ENCODE data around the gene DDT. TPM values are rescaled to one million over a fixed set of nuclear protein-coding genes. Genes with fewer than 3 reads are reported as not detected.
"Not testable (repeated sequence)": the region's sequence is repeated elsewhere in the genome, so short reads cannot be mapped to it uniquely, and the experiment has no call there.

DDT gene
- total RNA-seq, 1 donor from 2014 or later, result 21.4 TPM

DNA sequence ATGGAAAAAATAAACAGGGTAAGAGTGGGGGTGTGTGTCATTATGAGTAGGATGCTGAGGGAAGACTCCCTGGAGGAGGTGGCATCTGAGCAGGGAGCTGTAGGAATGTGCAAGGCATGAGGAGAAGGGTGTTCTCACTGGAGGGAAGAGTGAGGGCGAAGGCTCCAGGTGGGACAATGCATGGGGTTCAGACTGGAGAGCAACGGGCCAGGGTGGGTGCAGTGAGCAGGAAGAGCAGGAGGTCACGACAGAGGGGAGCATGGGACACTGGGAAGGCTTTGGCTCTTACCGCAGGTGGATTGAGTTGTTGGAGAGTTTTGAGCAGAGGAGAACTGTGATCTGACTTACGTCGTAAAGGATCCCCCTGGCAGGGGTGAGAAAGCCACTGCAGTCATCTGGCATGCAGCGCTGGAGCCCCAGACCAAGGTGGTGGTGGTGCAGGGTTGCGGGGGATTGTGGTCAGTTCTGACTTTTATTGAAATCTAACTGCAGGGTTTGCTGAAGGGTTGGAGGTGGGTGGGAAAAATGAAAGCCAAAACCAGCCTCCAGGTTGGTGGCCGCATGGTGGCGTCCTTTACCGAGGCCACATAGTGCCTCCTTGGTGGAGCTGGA is 21.3 kb downstream of the DDT start:
- not testable (repeated sequence) for DNase-seq (ENCODE audit: low spot score)

DNA sequence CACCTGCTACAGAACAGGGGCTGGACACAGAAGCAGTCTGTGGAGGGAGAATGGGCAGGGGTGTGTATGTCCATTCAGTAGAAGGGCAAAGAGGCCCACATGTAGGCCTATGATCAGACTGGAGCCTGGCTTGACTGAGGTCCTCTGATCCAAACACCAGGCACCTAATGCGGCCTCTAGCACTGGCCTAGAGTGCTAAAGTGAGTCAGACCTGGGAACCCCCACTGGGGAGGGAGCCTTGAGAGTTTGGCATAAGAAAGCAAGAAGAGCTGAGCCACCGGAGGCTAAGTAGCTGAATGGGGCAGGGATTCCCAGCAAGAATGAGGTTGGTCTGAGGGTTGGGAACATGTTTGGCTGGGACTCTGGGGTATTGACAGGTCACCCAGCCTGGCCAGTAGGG is 22.9 kb downstream of the DDT start:
- DNase-seq (ENCODE audit: low spot score), result not testable (repeated sequence)

DNA sequence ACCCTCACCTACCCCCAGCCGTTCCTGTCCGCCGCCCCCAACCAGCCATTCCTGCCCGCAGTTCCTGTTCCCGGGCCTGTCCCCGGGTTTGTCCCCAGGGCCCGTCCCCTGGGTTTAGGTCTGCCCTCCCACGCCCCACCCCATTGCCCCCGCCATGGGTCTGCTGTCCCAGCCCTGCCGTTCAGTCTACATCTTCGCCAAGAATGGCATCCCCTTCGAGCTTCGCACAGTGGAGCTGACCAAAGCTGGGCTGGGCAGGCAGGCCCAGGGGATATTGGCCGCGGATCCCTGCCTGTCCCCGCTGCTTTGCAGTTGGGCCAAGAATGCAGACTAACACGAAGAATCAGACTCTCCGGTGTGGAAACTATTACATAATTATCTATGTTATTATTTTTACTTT is 24.5 kb downstream of the DDT start:
- DNase-seq (ENCODE audit: low spot score), result not testable (repeated sequence)

DNA sequence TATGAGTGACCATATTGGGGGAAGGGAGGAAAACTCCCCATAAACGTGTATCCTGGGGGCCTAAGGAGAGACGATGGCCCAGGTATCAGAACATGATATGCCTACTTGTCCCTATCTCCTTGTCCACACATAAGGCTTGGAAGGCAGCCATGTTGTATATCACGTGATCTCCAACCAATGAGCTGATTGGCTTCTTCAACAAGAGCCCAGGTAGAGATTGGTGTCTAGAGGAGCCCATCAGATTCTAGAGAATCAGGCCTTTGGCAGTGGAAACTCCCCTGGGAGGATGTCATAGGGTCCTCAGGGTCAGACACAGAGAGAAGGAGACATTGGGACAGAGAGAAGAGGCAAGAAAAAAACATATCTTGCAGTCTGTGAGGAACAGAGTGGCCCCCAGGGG is 26.9 kb downstream of the DDT start:
- DNase-seq (ENCODE audit: low spot score), result not testable (repeated sequence)

DNA sequence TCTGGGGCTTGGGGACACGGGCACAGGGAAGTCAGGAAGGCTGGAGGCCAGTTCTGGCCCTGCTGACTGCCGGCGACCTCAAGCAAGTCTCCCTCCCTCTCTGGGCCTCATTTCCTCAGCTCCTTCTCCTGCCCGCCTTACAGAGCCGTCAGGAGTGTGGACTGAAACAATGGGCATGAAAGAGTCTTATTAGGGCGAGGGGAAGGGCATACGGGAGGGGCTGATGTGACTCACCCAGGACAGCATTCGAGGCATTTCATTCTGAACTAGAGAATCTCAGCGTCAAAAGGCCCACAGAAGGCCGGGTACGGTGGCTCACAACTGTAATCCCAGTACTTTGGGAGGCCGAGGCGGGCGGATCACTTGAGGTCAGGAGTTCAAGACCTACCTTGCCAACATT is 34.1 kb downstream of the DDT start:
- DNase-seq (ENCODE audit: low spot score), result not testable (repeated sequence)

DNA sequence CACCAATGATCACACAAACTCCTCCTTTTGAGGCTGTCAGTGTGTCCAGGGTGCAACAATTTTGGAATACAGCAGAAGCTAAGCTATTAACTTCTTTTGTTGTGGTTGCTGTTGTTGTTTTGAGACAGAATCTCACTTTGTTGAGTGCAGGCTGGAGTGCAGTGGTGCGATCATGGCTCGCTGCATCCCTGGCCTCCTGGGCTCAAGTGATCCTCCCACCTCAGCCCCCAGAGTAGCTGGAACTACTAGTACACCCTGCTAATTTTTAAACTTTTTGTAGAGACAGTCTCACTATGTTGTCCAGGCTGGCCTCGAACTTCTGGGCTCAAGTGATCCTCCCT is 35.3 kb downstream of the DDT start:
- DNase-seq (ENCODE audit: low spot score), result no peak

DNA sequence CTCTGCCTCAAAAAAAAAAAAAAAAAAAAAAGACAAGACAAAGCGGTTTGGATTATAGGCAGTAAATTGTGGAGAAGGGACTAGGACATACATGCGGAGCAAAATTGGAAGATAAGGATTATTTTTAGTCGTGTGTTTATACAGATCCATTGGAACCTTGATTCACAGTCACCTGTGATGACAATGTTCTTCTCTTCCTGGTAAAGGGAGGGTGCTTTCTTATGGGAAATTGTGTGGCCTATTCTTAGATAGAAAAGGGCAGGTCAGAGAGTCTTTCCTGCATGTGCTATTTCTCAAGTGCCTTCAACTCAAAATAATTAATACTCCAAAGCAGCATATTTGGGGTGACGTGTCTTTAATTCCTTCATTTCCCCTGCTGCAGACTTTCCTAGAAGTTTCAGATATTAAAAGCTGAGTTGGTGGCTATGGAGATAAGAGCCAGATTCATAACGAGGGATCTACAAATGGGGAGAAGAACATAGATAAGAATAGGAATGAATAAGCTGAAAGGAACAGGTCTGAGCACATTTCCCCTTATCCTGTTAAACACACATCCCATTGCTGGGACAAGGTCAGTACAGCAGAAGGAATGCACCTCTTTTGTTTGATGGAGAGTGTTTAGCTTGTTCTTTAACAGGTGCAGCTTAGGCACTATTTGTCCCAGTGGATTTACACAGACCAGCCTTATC is 35.8 kb downstream of the DDT start:
- DNase-seq (ENCODE audit: low spot score), result no peak

DNA sequence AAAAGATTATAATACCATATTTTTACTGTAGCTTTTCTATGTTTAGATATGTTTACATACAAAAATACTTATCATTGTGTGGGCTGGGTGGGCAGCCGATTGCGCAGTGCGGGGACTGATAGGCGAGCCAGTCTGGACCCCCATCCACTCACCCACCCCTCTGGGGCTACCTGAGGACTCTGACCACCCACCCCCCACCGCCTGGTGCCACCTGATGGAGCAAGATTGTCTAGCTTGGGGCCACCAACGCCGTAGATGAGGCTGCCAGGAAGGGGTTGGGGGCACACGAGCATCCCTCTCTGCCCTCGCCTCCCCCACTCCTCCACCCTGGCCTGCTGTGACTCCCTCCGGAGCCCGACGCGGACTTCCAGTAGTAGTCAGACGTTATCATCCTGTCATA is 47.7 kb downstream of the DDT start:
- DNase-seq (ENCODE audit: low spot score), result no peak

DNA sequence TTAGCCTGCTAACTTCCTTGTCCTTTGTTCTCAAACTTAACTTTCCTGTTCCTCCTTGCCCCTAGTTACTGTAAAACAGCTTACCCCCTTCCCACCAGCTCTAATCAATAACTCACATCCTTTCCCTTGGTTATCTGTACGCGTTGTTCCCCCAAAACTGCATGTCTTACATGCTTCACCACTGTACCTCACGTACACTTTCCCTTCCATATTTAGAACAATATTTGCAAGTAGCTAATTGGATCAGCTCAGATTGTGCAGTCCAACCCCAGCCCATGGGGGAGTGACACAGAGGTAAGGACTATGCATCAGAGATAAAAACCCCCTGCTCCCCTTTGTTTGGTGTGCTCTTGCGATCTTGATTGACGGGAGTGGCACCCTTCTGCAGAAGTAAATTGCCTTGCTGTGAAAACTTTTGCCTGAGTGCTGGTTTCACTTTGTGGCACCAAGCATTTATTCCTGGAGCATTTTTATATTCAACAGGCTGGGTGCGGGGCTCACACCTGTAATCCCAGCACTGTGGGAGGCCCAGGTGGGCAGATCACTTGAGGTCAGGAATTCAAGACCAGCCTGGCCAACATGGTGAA is 49.1 kb downstream of the DDT start:
- no peak for DNase-seq (ENCODE audit: low spot score)

DNA sequence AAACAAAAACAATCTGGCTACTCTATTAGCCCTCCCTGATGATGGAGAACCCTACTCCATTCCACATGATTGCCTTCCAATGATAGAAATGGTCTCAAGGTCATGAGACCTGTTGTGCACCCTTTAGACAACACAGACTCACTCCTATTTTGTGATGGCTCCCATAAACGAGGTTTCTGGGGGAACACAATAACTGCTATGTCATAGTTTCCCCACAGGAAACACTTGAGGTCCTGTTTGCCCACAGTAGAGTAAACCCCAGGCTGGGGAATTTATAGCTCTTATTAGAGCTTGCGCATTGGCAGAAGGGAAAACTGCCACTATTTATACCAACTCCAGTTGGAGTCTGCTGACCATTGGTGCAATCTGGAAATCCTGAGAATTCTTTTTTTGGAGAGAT is 51.3 kb downstream of the DDT start:
- DNase-seq (ENCODE audit: low spot score), result no peak

DNA sequence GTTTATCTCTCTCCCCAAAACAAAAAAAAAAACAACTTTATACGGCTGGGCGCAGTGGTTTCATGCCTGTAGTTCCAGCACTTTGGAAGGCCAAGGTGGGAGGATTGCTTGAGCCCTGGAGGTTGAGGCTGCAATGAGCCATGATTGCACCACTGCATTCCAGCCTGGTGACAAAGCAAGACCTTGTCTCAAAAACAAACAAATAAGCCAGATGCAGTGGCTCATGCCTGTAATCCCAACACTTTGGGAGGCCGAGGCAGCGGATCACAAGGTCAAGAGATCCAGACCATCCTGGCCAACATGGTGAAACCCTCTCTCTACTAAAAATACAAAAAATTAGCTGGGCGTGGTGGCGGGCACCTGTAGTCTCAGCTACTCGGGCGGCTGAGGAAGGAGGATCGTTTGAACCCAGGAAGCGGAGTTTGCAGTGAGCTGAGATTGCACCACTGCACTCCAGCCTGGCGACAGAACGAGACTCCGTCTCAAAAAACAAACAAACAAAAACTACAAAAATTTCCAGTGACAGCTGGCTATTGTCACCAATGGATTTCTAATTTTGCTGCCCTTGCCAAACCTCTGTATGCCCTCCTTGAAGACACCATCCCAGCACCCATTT is 52.5 kb downstream of the DDT start:
- not testable (repeated sequence) for DNase-seq (ENCODE audit: low spot score)

Other genes with a start within 250 kb of the DDT start
- 5.3 TPM for gene ZNF70, start 223.3 kb downstream of the DDT start, total RNA-seq (ENCODE audit: insufficient read depth, low replicate concordance)
- not detected for gene VPREB3, start 220.0 kb downstream of the DDT start, total RNA-seq (ENCODE audit: insufficient read depth, low replicate concordance)
- not detected for gene C22orf15, start 211.5 kb downstream of the DDT start, total RNA-seq (ENCODE audit: insufficient read depth, low replicate concordance)
- gene CHCHD10, start 206.5 kb downstream of the DDT start, total RNA-seq (ENCODE audit: insufficient read depth, low replicate concordance), result not detected
- 13.7 TPM for gene MMP11, start 201.6 kb downstream of the DDT start, total RNA-seq (ENCODE audit: insufficient read depth, low replicate concordance)
- gene SMARCB1, start 187.5 kb downstream of the DDT start, total RNA-seq (ENCODE audit: insufficient read depth, low replicate concordance), result 8.9 TPM
- gene DERL3, start 135.4 kb downstream of the DDT start, total RNA-seq (ENCODE audit: insufficient read depth, low replicate concordance), result not detected
- 6.7 TPM for gene SLC2A11, start 116.6 kb downstream of the DDT start, total RNA-seq (ENCODE audit: insufficient read depth, low replicate concordance)
- gene MIF, start 80.1 kb downstream of the DDT start, total RNA-seq (ENCODE audit: insufficient read depth, low replicate concordance), result 202 TPM
- 7.2 TPM for gene GSTT2B, start 13.2 kb downstream of the DDT start, total RNA-seq (ENCODE audit: insufficient read depth, low replicate concordance)
- gene DDTL, start 7.6 kb downstream of the DDT start, total RNA-seq (ENCODE audit: insufficient read depth, low replicate concordance), result 3.6 TPM
- gene GSTT2, start 5.7 kb upstream of the DDT start, total RNA-seq (ENCODE audit: insufficient read depth, low replicate concordance), result not detected
- gene GSTT4, start 31.0 kb upstream of the DDT start, total RNA-seq (ENCODE audit: insufficient read depth, low replicate concordance), result not detected
- 65.0 TPM for gene CABIN1, start 36.9 kb upstream of the DDT start, total RNA-seq (ENCODE audit: insufficient read depth, low replicate concordance)
- gene SUSD2, start 207.0 kb upstream of the DDT start, total RNA-seq (ENCODE audit: insufficient read depth, low replicate concordance), result 12.3 TPM

Data from umbilical cord (tissue), 2 donors.